Activated CD8-positive, alpha-beta T cell treated with anti-CD3 and anti-CD28 coated beads, Interleukin-2, amount 10 ng/mL, durations not matched to agents 7 days and 5 days (primary cell): ENCODE data around the gene CAMK2G. TPM values are rescaled to one million over a fixed set of nuclear protein-coding genes. Genes with fewer than 3 reads are reported as not detected.

Experiments used
- ATAC-seq: fragments of 150-1000 bp; cut with Tn5 transposase; one replicate; pipeline ENCODE4 v1.10.0; 2021; ENCODE audit warnings: moderate library complexity
- CTCF ChIA-PET: fragments of 350-600 bp; sonication (Branson Sonifier 250); formaldehyde crosslinking; loops from one replicate; lab custom pipeline; 2021; ENCODE audit warnings: antibody characterized with exemption; lab: Charles Lee
- POLR2A ChIA-PET: fragments of 350-600 bp; sonication (Branson Sonifier 250); formaldehyde crosslinking; loops from one replicate; lab custom pipeline; 2021; ENCODE audit warnings: antibody characterized with exemption; lab: Charles Lee
- DNase-seq: peaks from one replicate; pipeline ENCODE4 v3.0.0-alpha.2; 2020
- H3K27ac Mint-ChIP-seq: one replicate; pipeline ENCODE4 v1.8.0; 2021; ENCODE audit warnings: mild to moderate bottlenecking, mixed read lengths
- H3K27me3 Mint-ChIP-seq: one replicate; pipeline ENCODE4 v1.8.0; 2021; ENCODE audit warnings: low read depth, mixed read lengths
- H3K36me3 Mint-ChIP-seq: one replicate; pipeline ENCODE4 v1.8.0; 2021; ENCODE audit warnings: low read depth, mixed read lengths
- H3K4me1 Mint-ChIP-seq: one replicate; pipeline ENCODE4 v1.8.0; 2021; ENCODE audit warnings: low read depth, mixed read lengths
- H3K4me3 Mint-ChIP-seq: one replicate; pipeline ENCODE4 v1.8.0; 2021; ENCODE audit warnings: mild to moderate bottlenecking, mixed read lengths
- H3K9me3 Mint-ChIP-seq: one replicate; pipeline ENCODE4 v1.8.0; 2022; ENCODE audit warnings: mixed read lengths; ENCODE audit not compliant: insufficient read depth
- total RNA-seq, 2 experiments: library from RNA; stranded (reverse); gene quantifications; one replicate each; pipeline ENCODE4 v1.2.3, GENCODE V29; 2021

CAMK2G gene
- total RNA-seq, 2 experiments from 2014 or later = 43.2 to 48.4 TPM

GRCh38 chr10:73808021-73808815, 66.1 kb downstream of the CAMK2G start:
- H3K4me3 Mint-ChIP-seq = no peak overlapping the region
- H3K4me1 Mint-ChIP-seq = peaks cover 61% of the 10 kb centered on the region
- ATAC-seq = no peak
- H3K9me3 Mint-ChIP-seq = no peaks in the 10 kb centered on the region
- peaks cover 65% of the 10 kb centered on the region for H3K36me3 Mint-ChIP-seq
- CTCF ChIA-PET = interaction anchor here (1.0 to 3.1 kb wide), 5 partner anchors 20 to 71 kb away, joined by 3 to 22 read pairs (median 5); a partner anchor contains a TSS
- DNase-seq = no peak
- H3K27me3 Mint-ChIP-seq = no peaks in the 10 kb centered on the region
- no peak overlapping the region for H3K27ac Mint-ChIP-seq
- POLR2A ChIA-PET = interaction anchor here (0.8 to 3.1 kb wide), 4 partner anchors 10 to 64 kb away, joined by 3 to 24 read pairs (median 10); partner anchors contain the start of genes CHCHD1, SEC24C and ZSWIM8

- Mint-ChIP-seq H3K36me3 (peaks cover 65% of the 10 kb centered on the region), H3K27me3 (no peaks in the 10 kb centered on the region), H3K27ac (peak overlapping the region; percentile 18), H3K4me1 (peaks cover 59% of the 10 kb centered on the region), H3K4me3 (no peak overlapping the region), H3K9me3 (no peaks in the 10 kb centered on the region)
- ATAC-seq (no peak), DNase-seq (no peak)
- CTCF ChIA-PET = interaction anchor here (1.1 kb wide), 1 partner anchor 19 kb away, joined by 3 read pairs; no protein-coding TSS in a partner anchor
- POLR2A ChIA-PET = interaction anchor here (0.7 to 1.1 kb wide), 2 partner anchors 9 to 35 kb away, joined by 3 read pairs; a partner anchor contains a TSS
These were observed 66.9 kb downstream of the CAMK2G start for GRCh38 chr10:73807471-73807870.

GRCh38 chr10:73806176-73806950, 68.0 kb downstream of the CAMK2G start:
- no peaks in the 10 kb centered on the region for H3K9me3 Mint-ChIP-seq
- peaks cover 56% of the 10 kb centered on the region for H3K4me1 Mint-ChIP-seq
- CTCF ChIA-PET = interaction anchor here (0.6 to 0.9 kb wide), 2 partner anchors 11 to 25 kb away, joined by 3 to 4 read pairs; partner anchors contain the start of gene CHCHD1
- H3K27ac Mint-ChIP-seq = no peak overlapping the region
- H3K36me3 Mint-ChIP-seq = peaks cover 69% of the 10 kb centered on the region
- H3K27me3 Mint-ChIP-seq = no peaks in the 10 kb centered on the region
- no peak for DNase-seq
- no peak for ATAC-seq
- POLR2A ChIA-PET = interaction anchor here (0.6 to 1.4 kb wide), 3 partner anchors 10 to 38 kb away, joined by 3 to 4 read pairs (median 4); a partner anchor contains a TSS
- no peak overlapping the region for H3K4me3 Mint-ChIP-seq

- ATAC-seq (no peak), DNase-seq (no peak)
- Mint-ChIP-seq H3K36me3 (peaks cover 65% of the 10 kb centered on the region), H3K4me1 (peaks cover 38% of the 10 kb centered on the region), H3K9me3 (no peaks in the 10 kb centered on the region), H3K4me3 (no peak overlapping the region), H3K27me3 (no peaks in the 10 kb centered on the region), H3K27ac (peak overlapping the region; percentile 54)
- ChIA-PET CTCF (no interaction called here), POLR2A (interaction anchor here (1.0 to 1.5 kb wide), 3 partner anchors 9 to 34 kb away, joined by 3 to 7 read pairs (median 4); no protein-coding TSS in a partner anchor)
These were observed 70.6 kb downstream of the CAMK2G start for GRCh38 chr10:73803680-73804286.

GRCh38 chr10:73802276-73802991, 71.9 kb downstream of the CAMK2G start:
- ATAC-seq = no peak
- POLR2A ChIA-PET = no interaction called here
- CTCF ChIA-PET = no interaction called here
- Mint-ChIP-seq H3K4me1 (peaks cover 26% of the 10 kb centered on the region), H3K27ac (no peak overlapping the region), H3K9me3 (no peaks in the 10 kb centered on the region), H3K4me3 (no peak overlapping the region), H3K27me3 (no peaks in the 10 kb centered on the region), H3K36me3 (peaks cover 59% of the 10 kb centered on the region)
- DNase-seq = no peak

GRCh38 chr10:73801253-73801590, 73.1 kb downstream of the CAMK2G start:
- DNase-seq (no peak), ATAC-seq (no peak)
- CTCF ChIA-PET = no interaction called here
- POLR2A ChIA-PET = no interaction called here
- Mint-ChIP-seq H3K36me3 (peaks cover 57% of the 10 kb centered on the region), H3K4me1 (peaks cover 14% of the 10 kb centered on the region), H3K27me3 (no peaks in the 10 kb centered on the region), H3K9me3 (no peaks in the 10 kb centered on the region), H3K27ac (no peak overlapping the region), H3K4me3 (no peak overlapping the region)

- Mint-ChIP-seq H3K36me3 (peaks cover 53% of the 10 kb centered on the region), H3K4me3 (no peak overlapping the region), H3K9me3 (no peaks in the 10 kb centered on the region), H3K4me1 (peaks cover 12% of the 10 kb centered on the region), H3K27ac (no peak overlapping the region), H3K27me3 (no peaks in the 10 kb centered on the region)
- ChIA-PET CTCF (no interaction called here), POLR2A (interaction anchor here (0.7 to 1.3 kb wide), 2 partner anchors 14 to 22 kb away, joined by 3 to 4 read pairs; no protein-coding TSS in a partner anchor)
- no peak for DNase-seq
- ATAC-seq = no peak
These were observed 73.6 kb downstream of the CAMK2G start for GRCh38 chr10:73800560-73801252.

GRCh38 chr10:73799899-73800559, 74.3 kb downstream of the CAMK2G start:
- ATAC-seq (no peak), DNase-seq (no peak)
- Mint-ChIP-seq H3K4me1 (peaks cover 8% of the 10 kb centered on the region), H3K36me3 (peaks cover 53% of the 10 kb centered on the region), H3K27ac (peak overlapping the region; percentile 60), H3K9me3 (no peaks in the 10 kb centered on the region), H3K4me3 (no peak overlapping the region), H3K27me3 (no peaks in the 10 kb centered on the region)
- ChIA-PET POLR2A (interaction anchor here (0.7 to 1.3 kb wide), 3 partner anchors 14 to 28 kb away, joined by 3 to 4 read pairs (median 3); a partner anchor contains a TSS), CTCF (no interaction called here)

GRCh38 chr10:73798927-73799560, 75.3 kb downstream of the CAMK2G start:
- POLR2A ChIA-PET = interaction anchor here (1.0 to 1.4 kb wide), 3 partner anchors 9 to 27 kb away, joined by 3 to 4 read pairs (median 3); a partner anchor contains a TSS
- Mint-ChIP-seq H3K27me3 (no peaks in the 10 kb centered on the region), H3K4me3 (no peak overlapping the region), H3K4me1 (peaks cover 6% of the 10 kb centered on the region), H3K27ac (peak overlapping the region; percentile 39), H3K9me3 (no peaks in the 10 kb centered on the region), H3K36me3 (peaks cover 59% of the 10 kb centered on the region)
- DNase-seq = no peak
- peak; percentile 5 for ATAC-seq
- CTCF ChIA-PET = interaction anchor here (1.6 kb wide), 1 partner anchor 11 kb away, joined by 4 read pairs; no protein-coding TSS in a partner anchor
